Thyroid gland (tissue), 4 donors: ENCODE results near the gene IFI35.

Experiments used
- CTCF ChIP-seq, 6 experiments: fragments of 200-600 bp in 3 of 6; fragments of 450-650 bp in 3 of 6; sonication (generic) in 3 of 6; IDR thresholded peaks; one replicate each; pipeline ENCODE4 v1.5.1; 2016 to 2019; ENCODE audit warnings: antibody characterized with exemption in 6 of 6, mild to moderate bottlenecking in 2 of 6, inconsistent platforms in 1 of 6, moderate library complexity in 1 of 6
- POLR2A ChIP-seq, 2 donors: fragments of 450-650 bp; IDR thresholded peaks; one replicate each; pipeline ENCODE4 v1.6.1; 2017; ENCODE audit warnings: antibody characterized with exemption in 2 of 2, mild to moderate bottlenecking in 2 of 2, moderate library complexity in 1 of 2

GRCh38 chr17:43040655-43041054 lies 34.1 kb downstream of the IFI35 start:
- TF ChIP-seq CTCF (IDR thresholded peaks at IDR 0.05) (no peak), POLR2A (IDR thresholded peaks at IDR 0.05) (no peak)
